ENCODE data around the gene ELOA.
A peak's percentile ranks its signal among the peaks of the same experiment; 100 is the strongest.

Gene ELOA

GRCh38 chr1:23793018-23793781, 49.9 kb downstream of the ELOA start (continued):
- TF ChIP-seq ZNF16 (tag by site-specific recombination; IDR thresholded peaks at IDR 0.05; ENCODE audit: low read depth) (no peak), ZNF155 (tag by site-specific recombination; IDR thresholded peaks at IDR 0.05) (no peak), ZNF394 (tag by site-specific recombination; IDR thresholded peaks at IDR 0.05; ENCODE audit: borderline replicate concordance) (peak; percentile 67; the same call in 1 of the 2 replicates), PRDM10 (tag by site-specific recombination; IDR thresholded peaks at IDR 0.05) (no peak), ZIC2 (tag by site-specific recombination; IDR thresholded peaks at IDR 0.05) (peak; percentile 50), ZBTB8A (tag by site-specific recombination; IDR thresholded peaks at IDR 0.05) (0 out of 2 replicates have a peak, but pooled peaks have one; percentile 10), PRDM4 (tag by site-specific recombination; IDR thresholded peaks at IDR 0.05) (no peak), ZBTB17 (tag by site-specific recombination; IDR thresholded peaks at IDR 0.05) (peak; percentile 61), ZSCAN18 (tag by site-specific recombination; IDR thresholded peaks at IDR 0.05) (no peak), ZNF776 (tag by site-specific recombination; IDR thresholded peaks at IDR 0.05; ENCODE audit: borderline replicate concordance) (no peak), ZNF830 (tag by site-specific recombination; IDR thresholded peaks at IDR 0.05; ENCODE audit: low read depth) (no peak), BCL11B (tag by site-specific recombination; IDR thresholded peaks at IDR 0.05; ENCODE audit: low read depth) (no peak), PATZ1 (tag by site-specific recombination; IDR thresholded peaks at IDR 0.05) (peak; percentile 72), GLIS2 (tag by site-specific recombination; IDR thresholded peaks at IDR 0.05) (peak; percentile 79), ZNF211 (tag by site-specific recombination; IDR thresholded peaks at IDR 0.05; ENCODE audit: low read depth) (no peak)
